Ishikawa (cell line): ENCODE data around the gene KLK14.

ENCODE experiments used
- EP300 ChIP-seq: IDR thresholded peaks from 2 replicates; pipeline ENCODE4 v1.6.1; 2012; ENCODE audit warnings: borderline replicate concordance
- FOXM1 ChIP-seq: IDR thresholded peaks from 2 replicates; pipeline ENCODE4 v1.6.1; 2012; ENCODE audit warnings: low read depth, borderline replicate concordance
- RAD21 ChIP-seq: IDR thresholded peaks from 2 replicates; pipeline ENCODE4 v1.6.1; 2012; ENCODE audit warnings: low read depth
- TAF1 ChIP-seq: IDR thresholded peaks from 2 replicates; pipeline ENCODE4 v1.6.1; 2012; ENCODE audit warnings: low read depth, mild to moderate bottlenecking

- no peak for TF ChIP-seq TAF1
- TF ChIP-seq EP300: no peak
- TF ChIP-seq RAD21: no peak
- no peak for TF ChIP-seq FOXM1
These were observed 10.4 kb upstream of the KLK14 start for GRCh38 chr19:51093101-51093500.
